NCI-H1694 treated with DMSO at 0.1 percent for 48 hours (cell line): ENCODE data around the gene CCNF.
"Not testable (repeated sequence)": the region's sequence is repeated elsewhere in the genome, so short reads cannot be mapped to it uniquely, and the experiment has no call there.

Experiments used
- DNase-seq: peaks from one replicate; lab custom pipeline; 2025; lab: John Stamatoyannopoulos, UW

CCNF gene, protein sequence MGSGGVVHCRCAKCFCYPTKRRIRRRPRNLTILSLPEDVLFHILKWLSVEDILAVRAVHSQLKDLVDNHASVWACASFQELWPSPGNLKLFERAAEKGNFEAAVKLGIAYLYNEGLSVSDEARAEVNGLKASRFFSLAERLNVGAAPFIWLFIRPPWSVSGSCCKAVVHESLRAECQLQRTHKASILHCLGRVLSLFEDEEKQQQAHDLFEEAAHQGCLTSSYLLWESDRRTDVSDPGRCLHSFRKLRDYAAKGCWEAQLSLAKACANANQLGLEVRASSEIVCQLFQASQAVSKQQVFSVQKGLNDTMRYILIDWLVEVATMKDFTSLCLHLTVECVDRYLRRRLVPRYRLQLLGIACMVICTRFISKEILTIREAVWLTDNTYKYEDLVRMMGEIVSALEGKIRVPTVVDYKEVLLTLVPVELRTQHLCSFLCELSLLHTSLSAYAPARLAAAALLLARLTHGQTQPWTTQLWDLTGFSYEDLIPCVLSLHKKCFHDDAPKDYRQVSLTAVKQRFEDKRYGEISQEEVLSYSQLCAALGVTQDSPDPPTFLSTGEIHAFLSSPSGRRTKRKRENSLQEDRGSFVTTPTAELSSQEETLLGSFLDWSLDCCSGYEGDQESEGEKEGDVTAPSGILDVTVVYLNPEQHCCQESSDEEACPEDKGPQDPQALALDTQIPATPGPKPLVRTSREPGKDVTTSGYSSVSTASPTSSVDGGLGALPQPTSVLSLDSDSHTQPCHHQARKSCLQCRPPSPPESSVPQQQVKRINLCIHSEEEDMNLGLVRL

DNA sequence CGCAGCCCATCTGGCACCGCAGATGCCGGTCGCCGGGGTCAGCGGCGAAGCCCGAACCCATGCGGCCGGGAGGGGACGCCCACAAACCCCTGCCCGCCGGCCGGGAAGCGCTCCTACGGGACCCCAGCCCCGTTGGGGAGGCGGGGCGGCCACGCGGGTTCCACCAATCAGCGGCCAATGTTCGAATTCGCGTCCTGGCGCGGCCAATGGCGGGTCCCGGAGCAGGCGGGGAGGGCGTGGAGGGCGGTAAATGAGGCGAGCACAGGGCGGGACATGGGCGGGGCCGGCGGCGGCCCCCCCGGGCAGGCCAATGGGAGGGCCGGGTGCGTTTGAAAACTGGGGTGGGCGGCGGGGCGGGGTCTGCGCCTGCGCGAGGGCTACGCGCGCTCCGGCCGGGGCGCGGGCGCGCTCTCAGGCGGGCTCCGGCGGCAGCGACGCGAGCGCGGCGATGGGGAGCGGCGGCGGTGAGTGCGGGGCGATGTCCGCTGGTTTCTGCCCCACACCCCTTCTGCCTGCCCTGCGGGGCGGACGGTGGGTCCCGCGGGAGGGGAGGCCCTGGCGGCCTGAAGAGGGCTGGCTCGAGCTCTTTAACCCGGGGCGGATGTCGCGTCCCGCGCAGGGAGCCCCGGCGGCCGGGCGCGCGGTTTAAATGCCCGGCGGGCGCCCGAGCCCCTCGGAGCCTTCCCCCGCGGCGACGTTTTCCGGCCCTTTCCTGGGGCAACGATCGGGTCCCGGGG is at the start of gene CCNF:
CCNF (plus strand) TSS at position 414 of the 737 bp plus-strand sequence; CDS start at position 449, 35 bp downstream.
- DNase-seq = peak; percentile 69

DNA sequence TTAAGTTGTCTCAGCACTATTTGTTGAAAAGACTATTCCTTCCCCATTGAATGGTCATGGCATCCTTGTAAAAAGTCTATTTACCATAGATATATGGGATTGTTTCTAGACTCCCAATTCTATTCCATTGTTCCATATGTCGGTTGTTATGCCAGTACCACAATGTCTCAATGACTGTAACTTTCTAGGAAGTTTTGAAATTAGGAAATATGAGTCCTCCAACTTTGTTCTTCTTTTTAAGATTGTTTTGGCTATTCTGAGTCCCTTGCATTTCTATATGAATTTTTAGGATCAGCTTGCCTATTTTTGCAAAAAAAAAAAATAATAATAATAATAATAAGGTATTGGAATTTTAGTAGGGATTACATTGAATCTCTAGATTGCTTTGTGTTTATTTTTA is 45.7 kb upstream of the CCNF start:
- no peak for DNase-seq

DNA sequence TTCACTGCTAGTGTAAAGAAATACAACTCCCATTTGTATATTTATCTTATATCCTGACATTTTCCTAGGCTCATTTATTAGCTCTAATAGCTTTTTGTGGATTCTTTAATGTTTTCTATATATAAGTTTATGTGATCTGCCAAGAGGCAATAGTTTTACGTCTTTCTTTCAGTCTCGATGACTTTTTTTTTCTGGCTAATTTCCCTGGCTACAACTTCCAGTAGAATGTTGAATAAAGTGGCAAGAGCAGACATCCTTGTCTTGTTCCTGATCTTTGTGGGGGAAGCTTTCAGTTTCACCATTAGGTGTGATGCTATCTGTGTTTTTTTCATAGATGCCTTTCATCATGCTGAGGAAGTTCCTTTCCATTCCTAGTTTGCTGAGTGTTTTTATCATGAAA is 44.8 kb upstream of the CCNF start:
- DNase-seq = no peak

DNA sequence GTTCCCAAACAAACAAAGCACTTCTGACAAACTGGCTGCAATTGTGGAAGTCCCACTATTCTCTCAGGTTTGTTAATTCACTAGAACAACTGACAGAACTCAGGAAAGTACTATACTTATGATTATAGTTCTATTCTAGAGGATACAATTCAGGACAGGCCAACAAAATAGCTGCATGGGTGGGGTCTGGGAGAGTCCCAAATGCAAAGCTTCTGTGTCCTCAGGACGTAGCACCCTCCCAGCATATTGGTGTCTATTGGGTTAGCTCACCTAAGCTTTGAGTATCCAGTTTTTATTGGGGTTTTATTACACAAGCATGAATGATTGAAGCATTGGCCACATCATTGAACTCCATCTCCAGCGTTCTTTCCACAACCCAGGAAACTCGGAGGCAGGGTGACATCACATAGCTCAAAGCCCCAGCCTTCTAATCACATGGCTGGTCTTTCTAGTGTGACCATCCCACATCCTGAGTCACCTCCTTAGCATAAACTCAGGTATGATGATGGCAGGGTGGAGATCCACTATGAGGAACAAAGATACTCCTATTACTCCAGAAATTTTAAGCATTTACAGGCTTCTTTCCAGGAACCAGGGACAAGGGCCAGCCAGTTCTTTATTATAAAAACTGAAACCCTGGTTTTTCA is 43.9 kb upstream of the CCNF start:
- no peak for DNase-seq

DNA sequence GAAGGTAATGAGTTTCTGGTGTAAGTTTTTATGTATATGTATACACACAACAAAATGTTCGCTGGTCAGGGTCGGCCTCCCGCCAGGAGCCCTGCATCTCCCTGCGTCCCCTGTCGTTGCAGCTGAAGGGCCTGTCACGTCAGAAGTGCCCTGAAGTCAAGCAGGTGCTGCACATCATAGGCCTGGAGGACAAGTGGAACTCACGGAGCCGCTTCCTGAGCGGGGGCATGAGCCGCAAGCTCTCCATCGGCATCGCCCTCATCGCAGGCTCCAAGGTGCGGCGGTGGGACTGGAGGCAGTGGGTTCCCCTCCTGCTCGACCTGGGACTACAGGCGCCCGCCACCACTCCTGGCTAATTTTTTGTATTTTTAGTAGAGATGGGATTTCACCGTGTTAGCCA is 43.3 kb upstream of the CCNF start:
- DNase-seq = not testable (repeated sequence)

DNA sequence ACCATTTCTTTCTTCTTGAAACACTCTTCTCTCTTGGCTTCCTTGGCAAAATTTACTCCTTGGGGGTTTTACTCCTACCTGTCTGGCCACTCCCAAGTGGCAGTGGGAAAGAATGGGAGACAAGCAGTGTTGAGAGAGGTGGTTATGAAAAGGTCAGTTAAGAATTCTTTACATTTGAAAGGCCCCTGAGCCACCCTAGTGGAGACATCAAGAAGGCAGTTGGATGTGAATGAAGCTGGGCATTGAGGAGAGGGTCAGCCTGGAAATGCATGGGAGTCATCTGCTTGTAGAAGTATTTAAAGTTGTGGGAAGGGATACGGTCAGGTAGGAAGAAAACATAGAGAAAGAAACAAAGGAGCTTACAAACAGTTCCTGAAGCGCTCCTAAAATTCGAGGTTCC is 42.3 kb upstream of the CCNF start:
- no peak for DNase-seq

DNA sequence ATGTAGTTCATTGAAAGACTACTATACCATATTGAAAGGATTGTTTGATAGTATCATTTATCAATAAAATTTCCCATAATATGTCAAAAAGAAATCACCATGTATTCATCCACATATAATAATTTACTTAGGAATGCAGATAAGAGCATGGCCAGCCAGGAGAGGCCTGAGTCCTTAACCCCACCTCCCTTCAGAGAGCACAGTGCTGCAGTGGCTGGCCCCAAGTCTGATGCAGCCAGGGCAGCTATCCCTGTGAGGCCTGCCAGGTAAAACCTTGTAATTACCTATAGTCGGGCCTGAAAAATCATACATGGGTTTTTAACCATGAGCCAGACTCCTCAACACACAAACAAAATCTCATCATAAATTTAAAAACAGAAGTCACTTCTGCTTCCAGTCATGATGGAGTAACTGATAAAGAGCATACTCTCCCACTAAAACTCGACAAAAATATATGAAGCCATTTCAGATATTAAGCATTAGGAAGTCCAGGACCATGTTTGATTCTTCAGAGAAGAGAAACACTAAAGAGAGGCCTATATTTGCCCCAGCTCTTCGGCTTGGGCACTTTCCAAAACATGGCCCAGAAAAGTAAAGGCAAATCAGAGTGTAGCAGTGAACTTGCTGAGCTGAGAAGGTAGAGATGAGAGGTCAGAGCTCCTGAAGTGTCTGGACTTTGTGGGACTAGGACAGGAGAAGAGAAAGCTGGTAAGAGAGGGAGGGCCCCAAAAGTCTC is 40.9 kb upstream of the CCNF start:
- no peak for DNase-seq

DNA sequence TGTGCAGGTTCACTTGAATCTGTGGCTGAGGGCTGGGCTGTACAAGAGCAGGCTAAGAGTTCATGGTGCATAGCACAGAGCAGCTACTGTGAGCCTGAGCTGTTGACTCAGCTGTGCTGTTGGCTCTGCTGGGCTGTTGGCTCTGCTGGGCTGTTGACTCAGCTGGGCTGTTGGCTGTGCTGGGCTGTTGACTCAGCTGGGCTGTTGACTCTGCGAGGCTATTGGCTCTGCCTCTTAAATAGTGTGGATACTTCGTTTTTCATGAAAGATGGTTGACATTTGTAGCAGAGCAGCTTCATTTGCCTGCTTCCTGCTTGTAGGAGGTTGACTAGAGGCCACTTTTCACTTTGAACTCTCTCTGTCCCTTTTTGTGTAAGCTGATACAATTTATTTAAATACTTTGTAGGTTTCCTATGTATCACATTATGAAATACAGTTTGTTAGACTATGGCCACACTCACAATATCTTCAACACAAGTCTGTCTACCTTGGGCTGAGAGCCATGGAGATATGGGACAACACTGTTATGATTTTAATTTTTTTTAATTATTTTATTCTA is 40.3 kb upstream of the CCNF start:
- DNase-seq = no peak

DNA sequence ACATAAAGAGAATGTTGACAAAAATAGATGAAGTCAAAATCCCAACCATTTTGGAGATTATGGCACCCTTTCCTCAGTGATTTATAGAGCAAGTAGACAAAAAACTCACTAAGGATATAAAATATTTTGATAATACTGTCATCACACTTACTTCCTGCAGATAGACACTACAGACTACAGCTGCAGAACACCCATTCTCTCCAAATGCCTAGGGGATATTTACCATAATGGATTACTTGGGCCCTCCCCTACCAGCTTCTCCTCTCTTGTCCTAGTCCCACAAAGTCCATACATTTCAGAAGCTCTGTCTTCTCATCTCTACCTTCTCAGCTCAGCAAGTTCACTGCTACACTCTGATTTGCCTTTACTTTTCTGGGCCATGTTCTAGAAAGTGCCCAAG is 37.2 kb upstream of the CCNF start:
- no peak for DNase-seq

DNA sequence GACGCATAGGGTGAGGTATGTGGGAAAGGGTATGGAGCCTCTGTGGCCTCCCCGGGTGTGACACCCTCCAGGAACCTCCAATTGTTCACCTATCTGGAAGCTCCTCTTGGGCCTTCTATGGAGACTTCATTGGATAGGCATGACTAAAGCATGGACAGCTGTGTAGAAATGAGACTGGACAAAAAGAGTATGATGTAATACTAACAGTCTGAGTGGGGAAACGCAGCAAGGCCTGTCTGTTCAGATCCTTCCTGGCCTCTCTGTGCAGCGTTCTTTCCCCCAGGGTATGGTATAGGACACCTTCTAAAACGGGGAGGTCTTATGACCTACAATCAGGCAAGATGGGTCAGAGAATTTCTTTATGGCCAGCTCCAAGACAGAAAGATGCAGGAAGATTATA is 30.7 kb upstream of the CCNF start:
- no peak for DNase-seq

DNA sequence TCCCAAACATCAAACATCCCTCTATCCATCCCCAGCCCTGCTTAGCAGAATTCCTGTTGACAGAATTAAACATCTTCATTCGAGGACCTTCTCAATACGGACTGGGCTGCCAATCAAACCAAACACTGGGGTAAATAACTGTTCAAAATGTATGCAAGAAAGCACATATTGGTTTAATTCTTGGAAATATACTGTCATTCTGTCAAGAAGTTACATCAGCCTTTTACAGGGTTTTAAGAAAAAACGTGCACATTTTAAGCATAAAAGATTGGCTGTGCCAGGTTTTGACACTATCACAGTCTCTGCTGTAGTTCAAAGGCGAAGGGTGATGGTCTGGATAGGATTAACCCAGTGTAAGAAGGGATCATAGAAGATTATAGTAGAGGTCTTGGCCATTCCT is 25.1 kb upstream of the CCNF start:
- no peak for DNase-seq

DNA sequence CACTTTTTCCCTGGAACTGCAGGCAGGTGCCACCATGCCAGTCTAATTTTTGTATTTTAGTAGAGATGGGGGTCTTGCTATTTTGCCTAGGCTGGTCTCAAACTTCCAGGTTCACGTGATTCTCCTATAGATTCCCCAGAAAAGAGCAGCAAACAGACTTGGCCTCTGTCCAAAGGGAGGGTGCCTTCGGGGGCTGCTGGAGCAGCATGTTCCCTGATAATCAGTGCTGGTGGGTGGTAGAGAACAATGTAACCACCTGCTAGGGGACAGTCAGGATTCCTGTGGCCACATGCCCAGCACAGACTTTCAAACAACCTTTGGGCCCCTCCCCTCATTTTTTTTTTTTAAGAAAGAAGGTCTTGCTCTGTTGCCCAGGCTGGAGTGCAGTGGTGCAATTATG is 14.2 kb upstream of the CCNF start:
- no peak for DNase-seq

DNA sequence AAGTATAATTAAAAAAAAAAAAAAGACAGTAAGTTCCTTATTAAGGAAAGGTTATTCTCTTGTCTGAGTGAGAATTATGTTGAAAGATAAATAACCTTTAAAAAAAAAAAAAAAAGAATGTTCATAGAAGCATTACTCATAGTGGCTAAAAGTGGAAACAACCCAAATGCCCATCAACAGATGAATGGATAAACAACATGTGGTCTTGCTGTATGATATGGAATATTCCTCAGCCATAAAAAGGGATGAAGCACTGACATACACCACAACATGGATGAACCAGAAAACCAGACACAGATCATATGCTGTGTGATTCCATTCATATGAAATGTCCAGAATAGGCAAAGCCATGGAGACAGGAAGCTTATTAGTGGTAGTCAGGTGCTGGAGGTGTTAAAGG is 9.2 kb upstream of the CCNF start:
- DNase-seq = no peak

DNA sequence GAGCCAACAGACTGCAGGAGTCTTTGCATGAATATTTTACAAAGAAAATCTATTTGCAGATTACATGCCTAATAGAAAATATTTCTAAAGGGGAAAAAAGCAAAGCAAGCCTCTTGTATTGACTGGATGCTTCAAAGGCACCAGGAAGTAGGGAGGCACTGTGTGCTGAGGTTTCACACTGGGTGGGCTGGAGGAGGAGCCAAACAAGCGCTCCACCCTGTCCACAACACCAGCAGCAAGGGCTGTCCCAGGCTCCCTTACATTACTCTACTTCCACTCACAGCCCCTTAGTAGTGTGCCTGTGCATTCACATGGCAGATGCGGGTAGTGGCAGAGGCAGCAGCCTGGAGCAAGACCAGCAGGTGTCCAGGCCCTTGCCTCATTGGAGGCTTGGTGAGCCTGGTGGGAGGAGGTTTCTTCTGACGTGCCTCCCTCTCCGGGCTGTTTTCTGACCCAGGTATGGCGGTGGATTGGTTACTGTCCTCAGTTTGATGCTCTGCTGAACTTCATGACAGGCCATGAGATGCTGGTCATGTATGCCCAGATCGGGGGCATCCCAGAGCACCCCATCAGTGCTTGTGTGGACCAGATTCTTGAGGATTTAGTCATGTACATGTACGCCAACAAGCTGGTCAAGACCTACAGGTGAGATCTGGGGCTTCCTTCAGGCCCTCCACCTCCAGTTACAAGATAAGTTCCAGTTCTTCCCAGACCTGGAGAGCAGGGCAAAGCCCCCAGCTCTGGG is 7.0 kb upstream of the CCNF start:
- DNase-seq = no peak

DNA sequence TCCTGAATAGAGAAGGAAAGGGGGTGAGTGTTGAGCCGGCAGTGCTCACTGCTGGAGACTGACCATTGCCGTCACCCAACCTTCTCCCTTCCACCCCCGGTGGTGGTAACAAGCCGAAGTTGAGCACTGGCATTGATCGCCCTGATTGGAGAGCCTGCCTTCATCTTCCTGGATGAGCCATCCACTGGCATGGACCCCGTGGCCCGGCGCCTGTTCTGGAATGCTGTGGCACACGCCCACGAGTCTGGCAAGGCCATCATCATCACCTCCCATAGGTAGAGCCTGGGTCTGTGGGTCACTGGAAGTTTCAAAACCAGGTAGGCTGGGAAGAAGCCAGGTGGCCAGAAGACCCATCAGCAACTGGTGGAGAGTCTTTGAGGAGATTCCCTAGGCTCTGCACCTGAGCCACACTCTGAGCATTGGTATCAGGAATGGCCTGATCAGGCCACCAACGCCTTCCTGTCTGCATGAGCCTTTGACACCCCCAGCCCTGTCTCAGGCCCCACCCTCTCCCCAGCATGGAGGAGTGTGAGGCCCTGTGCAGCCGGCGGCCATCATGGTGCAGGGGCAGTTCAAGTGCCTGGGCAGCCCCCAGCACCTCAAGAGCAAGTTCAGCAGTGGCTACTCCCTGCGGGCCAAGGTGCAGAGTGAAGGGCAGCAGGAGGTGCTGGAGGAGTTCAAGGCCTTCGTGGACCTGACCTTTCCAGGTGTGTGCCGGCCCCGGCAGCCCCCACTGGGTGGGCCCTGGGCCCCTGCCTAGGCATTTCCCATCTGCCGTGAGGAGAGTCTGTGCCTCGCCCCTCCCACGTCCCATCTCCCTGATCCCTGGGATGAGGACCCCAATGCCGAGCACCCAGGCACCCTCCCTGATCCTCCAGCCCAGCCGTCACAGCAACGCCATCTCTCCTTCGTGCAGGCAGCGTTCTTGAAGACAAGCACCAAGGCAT is 4.9 kb upstream of the CCNF start:
- no peak for DNase-seq

DNA sequence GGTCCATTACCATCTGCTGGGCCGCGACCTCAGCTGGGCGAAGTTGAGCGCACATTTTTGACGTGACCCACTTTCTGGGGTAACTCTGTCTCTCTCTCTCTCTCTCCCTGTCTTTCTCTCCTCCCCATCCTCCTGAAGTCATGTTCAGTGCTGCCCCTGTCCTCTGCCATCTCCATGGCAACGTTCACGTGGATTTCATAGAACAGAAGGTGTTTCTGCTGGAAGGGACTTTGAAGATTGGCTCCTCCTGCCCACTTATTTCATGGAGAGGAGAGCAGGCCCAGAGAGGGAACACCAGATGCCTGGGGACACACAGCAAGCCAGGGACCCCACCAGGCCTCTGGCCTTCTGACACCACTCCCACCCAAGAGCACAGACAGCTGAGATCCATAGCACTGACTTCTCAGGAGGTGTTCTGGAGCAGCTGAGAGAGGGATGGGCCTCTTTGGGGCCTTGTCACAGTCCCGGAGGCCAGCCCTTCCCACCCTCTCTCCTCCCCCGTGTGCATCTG is 4.2 kb upstream of the CCNF start:
- no peak for DNase-seq

DNA sequence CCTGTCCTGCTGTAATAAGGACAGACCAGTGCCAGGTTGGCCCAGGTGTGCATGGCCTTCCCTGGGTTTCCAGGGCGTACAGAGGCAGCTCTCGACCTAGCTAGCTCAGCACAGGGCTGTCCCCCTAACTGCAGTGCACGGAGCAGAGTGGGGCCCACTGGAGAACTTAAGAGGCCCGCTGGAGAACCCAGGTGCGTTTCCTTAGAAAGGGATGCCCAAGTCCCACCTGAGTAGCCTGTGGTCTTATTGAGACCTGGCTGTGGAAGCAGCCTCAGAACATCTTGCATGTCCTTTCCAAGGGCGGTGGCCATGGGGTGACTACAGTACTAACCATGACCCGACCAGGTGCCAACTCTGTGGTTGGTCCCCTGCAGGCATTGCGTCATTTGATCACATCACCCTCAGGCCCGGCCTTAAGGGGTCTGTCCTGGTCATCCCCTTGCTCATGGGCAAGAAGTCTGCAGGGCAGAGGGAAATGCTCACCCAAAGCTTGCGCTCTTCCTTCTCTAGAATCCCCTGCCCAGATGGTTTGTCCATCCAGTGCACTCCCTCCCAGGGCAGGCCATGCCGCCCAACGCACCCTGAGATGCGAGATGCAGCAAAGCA is 3.3 kb upstream of the CCNF start:
- DNase-seq = no peak

DNA sequence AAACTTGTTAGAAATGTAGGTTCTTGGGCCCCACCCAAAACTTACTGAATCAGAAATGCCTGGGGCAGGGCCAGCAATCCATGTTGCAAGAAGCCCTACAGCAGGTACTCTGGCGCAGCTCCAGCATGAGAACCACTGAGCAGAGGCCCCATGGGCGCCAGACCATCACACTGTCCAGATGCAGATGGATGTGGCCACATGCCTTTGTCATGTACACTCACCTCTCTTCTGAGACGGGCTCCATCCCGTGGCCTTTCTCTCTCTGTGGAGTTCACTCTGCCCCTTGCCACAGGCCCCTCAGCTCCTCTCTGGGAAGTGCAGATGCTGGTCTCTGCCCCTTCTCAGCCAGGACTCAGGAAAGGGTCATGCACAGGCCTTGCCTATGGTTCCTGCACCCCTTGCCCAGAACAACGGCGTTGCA is 2.3 kb upstream of the CCNF start:
- no peak for DNase-seq

DNA sequence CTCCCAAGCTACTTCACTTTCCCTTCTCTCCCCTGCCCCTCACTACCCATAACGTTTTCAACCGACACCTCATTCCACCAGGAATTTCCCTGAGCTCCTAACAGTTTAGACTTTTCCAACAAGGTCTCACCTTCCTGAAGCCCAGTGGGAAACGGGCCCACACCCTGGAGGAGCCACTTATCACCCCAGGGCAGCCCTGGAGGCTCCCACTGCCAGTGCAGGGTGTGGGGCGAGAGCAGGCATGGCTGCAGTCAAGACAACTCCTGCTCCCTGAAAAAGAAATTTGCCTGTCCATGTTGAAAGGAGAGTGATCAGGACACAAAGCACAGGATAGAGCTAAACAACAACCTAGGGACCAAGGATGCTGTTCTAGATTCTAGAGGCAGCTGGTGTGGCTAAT is 1.7 kb upstream of the CCNF start:
- DNase-seq = no peak
